Kidney tubule cell (primary cell): ENCODE measurements around the gene SLC22A23.

ENCODE experiments used
- DNase-seq: peaks from one replicate; pipeline ENCODE4 v3.0.0-alpha.2; 2018; ENCODE audit warnings: low spot score

The SLC22A23 gene

GRCh38 chr6:3456898-3457709 is at the start of gene SLC22A23:
Gene SLC22A23, minus strand, starts transcription at chr6:3457050. Its CDS starts 491 bp downstream, at chr6:3456559.
- DNase-seq, result peak; percentile 77

DNA sequence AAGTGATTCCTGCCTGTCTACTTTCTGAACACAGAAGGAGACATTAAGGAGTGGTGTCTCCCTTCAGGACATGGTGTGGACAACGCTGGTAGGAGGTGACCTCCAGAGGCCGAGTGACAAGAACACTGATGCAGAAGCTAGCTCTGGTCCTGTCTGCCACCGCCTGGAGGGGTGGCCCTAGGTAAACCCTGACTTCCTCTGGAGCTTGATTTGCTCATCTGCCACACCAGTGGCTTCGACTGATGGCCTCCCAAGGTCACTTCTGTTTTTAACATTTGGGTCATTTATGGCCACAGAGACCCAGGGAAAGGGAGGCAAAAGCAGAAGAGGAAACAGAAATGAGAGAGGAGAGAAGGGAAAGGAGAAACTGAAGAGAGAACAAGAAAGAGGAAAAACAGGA is 49.4 kb upstream of the SLC22A23 start:
- DNase-seq, result no peak

- no peak for DNase-seq
These were observed 48.3 kb upstream of the SLC22A23 start for GRCh38 chr6:3504938-3505805.

DNA sequence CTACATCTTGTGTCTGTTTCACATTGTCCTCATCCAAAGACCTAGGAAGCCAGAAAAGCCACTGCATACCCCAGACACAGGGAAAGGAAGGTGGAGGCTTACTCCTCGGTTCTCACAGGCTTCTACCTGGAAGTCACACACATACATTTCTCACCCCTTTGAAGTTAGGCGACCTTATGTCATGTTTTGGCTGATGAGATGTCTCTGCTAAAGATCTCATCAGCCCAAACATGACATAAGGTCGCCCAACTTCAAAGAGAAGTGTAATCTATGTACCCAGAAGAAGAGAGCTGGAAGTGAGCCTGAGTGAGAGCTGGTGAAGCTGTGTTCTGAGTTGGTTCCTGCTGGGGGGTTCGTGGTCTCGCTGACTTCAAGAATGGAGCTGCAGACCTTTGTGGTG is 47.5 kb upstream of the SLC22A23 start:
- no peak for DNase-seq

- no peak for DNase-seq
These were observed 45.1 kb upstream of the SLC22A23 start for GRCh38 chr6:3501826-3502500.

DNA sequence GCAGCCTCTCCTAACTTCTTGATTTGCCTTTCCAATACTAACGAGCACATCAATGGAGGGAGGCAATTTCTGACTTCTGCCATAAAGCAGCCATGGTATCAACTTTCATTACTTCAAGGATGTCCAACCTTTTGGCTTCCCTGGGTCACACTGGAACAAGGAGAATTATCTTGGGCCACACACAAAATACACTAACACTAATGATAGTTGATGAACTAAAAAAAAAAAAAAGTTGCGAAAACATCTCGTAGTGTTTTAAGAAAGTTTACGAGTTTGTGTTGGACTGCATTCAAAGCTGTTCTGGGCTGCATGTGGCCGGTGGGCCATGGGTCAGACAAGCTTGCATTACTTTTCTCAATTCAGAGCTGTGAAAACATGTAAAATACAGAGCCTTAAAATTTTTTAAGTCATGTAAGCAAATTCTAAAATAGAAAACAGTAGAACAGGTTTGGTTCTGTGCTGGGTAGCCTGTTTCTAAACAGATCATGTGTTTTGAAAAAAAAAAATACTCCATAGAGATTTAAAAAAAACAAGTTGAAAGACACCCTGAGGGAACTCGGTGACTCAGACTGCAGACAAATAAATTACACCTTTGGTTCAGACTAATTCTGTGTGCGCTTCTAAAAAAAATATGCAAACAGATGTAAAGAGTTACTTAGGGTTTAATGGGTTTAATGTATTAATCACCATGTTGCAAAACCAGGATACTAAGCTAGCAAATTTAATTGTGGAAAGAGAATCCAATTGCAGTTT is 43.6 kb upstream of the SLC22A23 start:
- peak; percentile 9 for DNase-seq

DNA sequence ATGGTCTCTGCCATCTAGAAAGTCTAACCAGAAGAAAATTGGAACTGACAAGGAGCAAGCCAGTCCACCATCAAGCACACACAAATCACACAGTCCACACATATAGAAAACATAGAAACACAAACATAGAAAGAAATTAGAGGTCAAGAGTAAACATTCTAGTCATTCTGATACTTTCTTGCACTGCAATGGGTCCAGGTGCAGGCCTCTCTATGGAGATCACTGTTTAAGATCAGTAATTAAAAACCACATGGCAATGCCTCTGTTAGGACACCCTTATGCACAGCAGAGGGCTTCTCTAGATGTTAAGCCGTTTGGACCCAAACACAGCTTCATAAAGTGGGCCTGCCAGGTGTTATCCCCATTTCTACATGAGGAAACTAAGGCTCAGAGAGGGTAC is 42.8 kb upstream of the SLC22A23 start:
- no peak for DNase-seq

GRCh38 chr6:3496395-3496794 is 39.5 kb upstream of the SLC22A23 start:
- DNase-seq, result no peak

DNA sequence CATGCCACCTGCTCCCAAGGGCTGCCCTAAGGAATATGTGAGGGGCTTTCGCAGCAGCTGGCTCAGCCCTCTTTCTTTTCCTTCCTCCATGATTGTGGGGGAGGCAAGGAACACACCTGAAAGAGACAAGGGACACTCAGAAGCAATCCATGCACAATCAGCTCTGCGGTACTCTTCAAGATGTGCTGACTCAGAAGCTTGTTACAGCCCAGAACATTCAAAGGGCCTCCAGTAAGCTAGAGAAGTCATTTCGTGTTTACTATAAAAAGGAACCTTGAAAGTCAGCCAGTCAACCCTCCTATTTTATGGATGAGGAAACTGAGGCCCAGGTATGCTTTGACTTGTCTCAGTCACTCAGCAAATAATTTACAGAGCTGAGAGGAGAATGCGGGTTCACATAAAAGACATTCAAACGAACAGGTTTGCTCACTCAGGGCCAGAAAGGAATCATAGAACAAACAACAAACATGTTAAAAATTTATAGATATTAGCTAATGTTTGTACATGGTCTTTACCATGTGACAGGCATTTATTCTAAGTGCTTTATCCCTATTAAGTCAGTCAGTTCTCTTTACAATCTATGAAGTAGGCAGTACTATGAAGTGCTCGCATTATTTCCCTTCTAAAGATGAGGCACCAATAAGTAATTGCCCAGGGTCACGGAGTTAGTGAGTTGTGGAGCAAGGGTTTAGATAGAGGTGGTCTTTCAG is 37.7 kb upstream of the SLC22A23 start:
- no peak for DNase-seq

DNA sequence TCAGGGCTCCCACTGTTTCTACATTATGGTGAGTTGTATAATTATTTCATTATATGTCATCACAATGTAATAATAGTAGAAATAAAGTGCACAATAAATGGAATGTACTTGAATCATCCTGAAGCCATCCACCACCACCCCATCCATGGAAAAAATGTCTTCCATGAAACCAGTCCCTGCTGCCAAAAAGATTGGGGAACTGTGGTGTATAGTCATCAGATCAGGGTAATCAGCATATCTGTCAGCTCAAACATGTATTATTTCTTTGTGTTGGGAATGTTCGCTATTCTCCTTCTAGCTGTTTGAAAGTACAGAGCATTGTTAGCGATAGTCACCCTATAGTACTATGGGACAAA is 33.8 kb upstream of the SLC22A23 start:
- DNase-seq, result no peak

DNA sequence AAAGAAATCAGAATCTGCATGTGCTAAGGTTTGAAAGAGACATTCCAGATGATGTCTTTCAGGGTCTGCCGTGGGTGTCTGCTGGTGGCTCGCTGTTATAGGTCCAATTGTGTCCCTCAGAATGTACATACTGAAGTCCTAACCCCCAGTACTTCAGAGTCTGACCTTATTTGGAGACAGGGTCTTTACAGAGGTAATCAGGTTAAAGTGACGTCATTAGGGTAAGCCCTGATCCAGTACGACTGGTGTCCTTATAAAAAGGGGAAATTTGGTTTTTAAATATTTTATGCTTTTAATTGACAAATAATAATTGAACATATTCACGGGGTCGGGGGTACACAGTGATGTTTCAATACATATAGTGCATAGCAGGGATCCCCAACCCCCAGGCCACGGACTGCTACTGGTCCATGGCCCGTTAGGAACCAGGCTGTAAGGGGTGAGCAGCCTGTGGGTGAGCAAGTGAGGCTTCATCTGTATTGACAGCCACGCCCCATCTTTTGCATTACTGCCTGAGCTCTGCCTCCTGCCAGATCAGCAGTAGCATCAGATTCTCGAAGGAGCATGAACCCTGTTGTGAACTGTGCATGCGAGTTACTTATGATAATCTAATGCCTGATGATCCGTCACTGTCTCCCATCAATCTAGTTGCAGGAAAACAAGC is 33.2 kb upstream of the SLC22A23 start:
- DNase-seq, result no peak

GRCh38 chr6:3489027-3489757 is 32.3 kb upstream of the SLC22A23 start:
- DNase-seq, result peak; percentile 26

DNA sequence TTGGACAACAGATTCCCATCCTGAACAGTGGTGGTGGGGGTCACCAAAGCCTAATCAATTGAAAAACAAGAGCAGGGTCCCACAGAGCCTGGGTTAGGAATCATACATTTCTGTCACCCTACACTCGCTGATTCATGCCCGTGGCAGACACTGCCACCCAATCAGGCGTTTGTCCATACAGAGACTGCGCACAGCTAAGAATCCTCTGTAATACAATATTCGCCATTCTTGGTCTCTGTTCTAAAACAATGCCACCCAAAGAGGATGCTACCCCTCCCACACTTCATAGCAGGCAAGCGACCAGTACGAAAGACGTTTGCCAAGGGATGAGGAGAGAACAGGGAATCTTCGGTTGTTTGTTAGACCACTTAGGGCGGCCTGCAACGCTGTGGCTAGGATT is 28.1 kb upstream of the SLC22A23 start:
- DNase-seq, result no peak

GRCh38 chr6:3484192-3484591 is 27.3 kb upstream of the SLC22A23 start:
- peak; percentile 61 for DNase-seq

- DNase-seq, result no peak
These were observed 26.8 kb upstream of the SLC22A23 start for GRCh38 chr6:3483675-3484074.

DNA sequence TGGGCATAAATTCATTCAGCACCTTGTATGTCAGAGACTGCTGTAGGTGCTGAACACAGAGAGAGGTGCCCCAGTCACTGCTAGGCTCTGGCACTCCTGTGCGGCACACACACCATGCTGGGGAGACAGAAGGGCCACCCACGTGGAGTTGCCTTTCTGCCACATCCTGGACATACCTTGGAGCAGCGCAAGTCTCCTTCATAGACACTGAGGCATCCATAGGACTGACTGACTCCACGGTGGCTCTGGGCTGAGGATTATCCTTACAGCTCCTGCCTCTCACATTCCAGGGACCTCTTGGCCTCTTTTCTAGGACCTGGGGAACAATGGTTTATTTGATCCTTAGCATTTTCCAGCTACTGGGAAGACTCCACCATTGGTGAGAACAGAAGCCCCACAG is 26.0 kb upstream of the SLC22A23 start:
- DNase-seq, result no peak

DNA sequence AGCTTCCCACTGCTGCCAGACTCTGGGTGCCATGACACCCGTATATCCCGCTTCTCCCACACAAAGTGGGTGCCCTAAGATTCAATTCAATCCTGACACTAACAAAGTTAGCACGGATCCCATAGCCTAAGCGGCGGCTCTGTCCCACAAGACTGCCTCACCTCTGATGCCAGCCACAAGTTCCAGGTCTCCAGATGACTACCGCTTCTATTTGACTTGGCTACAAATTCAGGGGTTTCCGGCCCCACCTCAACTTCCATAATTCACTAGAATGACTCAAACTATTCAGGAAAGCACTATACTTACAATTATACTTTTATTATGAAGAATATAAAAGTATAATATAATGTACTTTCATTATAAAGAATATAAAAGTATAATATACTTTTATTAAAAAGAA is 24.8 kb upstream of the SLC22A23 start:
- DNase-seq, result no peak

- DNase-seq, result no peak
These were observed 23.2 kb upstream of the SLC22A23 start for GRCh38 chr6:3480009-3480408.

- DNase-seq, result no peak
These were observed 16.9 kb upstream of the SLC22A23 start for GRCh38 chr6:3473773-3474172.

DNA sequence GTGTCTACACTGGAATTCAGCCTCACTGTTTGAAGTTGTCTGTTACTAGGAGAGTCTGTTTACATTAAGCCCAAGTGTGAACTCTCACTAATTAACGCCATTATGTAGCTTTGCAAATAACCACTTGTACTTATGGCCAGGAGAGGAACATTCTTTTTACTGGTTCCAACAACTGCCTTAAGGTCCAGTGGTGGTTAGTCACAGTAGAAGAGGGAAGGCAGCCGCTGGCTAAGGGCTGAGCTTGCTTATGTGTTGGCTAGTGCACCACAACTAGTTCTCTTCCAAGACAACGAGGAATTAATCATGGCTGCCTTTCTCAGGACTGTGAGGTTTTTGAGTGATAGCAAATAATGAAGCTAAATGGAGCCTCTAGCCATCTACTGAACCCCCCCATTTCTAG is 14.9 kb upstream of the SLC22A23 start:
- no peak for DNase-seq
